HepG2 (cell line): ENCODE measurements around the gene ING5. TPM values are rescaled to one million over a fixed set of nuclear protein-coding genes. Genes with fewer than 3 reads are reported as not detected.

ENCODE experiments used
- ATAC-seq: fragments of 200-7000 bp; cut with Tn5 transposase; 3 replicates; pipeline ENCODE4 v1.9.1; 2020; ENCODE audit warnings: mild to moderate bottlenecking, moderate library complexity
- BruUV-seq: library from RNA; stranded (reverse); fragments of 400-500 nt; replicated peaks from 2 replicates; lab custom pipeline; 2021; lab: Mats Ljungman, UMichigan
- CTCF ChIA-PET: fragments of 300-600 bp; formaldehyde crosslinking; extraction: SDS; loops from one replicate; lab custom pipeline; 2021; ENCODE audit warnings: low total read pairs, inconsistent platforms, low intra/inter-chr PET ratio; lab: Yijun Ruan, JAX
- POLR2A ChIA-PET: fragments of 350-600 bp; sonication (Branson Sonifier 250); formaldehyde crosslinking; loops from one replicate; lab custom pipeline; 2020; ENCODE audit warnings: antibody characterized with exemption, inconsistent platforms; lab: Yijun Ruan, JAX
- DNase-seq: peaks from one replicate; pipeline ENCODE4 v3.0.0-alpha.2; 2015; ENCODE audit warnings: low spot score
- FAIRE-seq: peaks from 3 replicates; lab custom pipeline; 2011; peaks lifted over from hg19 to GRCh38; lab: Jason Lieb, UNC
- H2AFZ ChIP-seq: one replicate; pipeline ENCODE4 v1.6.1; 2011; ENCODE audit warnings: low read length, inconsistent platforms
- H3K27ac ChIP-seq: fragments of 300-600 bp; 3 replicates; pipeline ENCODE4 v1.8.0; 2011; ENCODE audit warnings: mixed run types, mild to moderate bottlenecking, mixed read lengths, low read length, inconsistent platforms; ENCODE audit not compliant: insufficient read depth; ENCODE audit errors: extremely low read length
- H3K27me3 ChIP-seq, 2 experiments: fragments of 200-600 bp in 1 of 2; 2 replicates in 1 of 2; 3 replicates in 1 of 2; pipeline versions ENCODE4 v1.6.0 to v1.8.0; 2011; ENCODE audit warnings: low read length in 2 of 2, mild to moderate bottlenecking in 2 of 2, moderate library complexity in 2 of 2, inconsistent platforms in 1 of 2; ENCODE audit not compliant: insufficient read depth in 2 of 2, control insufficient read depth in 1 of 2
- H3K36me3 ChIP-seq, 2 experiments: fragments of 200-600 bp in 1 of 2; replicated peaks in 1 of 2; 2 replicates in 1 of 2; 3 replicates in 1 of 2; pipeline versions ENCODE4 v1.5.1 to v1.8.0; 2011; ENCODE audit warnings: low read length in 2 of 2, inconsistent platforms in 1 of 2; ENCODE audit not compliant: insufficient read depth in 2 of 2, control insufficient read depth in 1 of 2
- H3K4me1 ChIP-seq: 2 replicates; pipeline ENCODE4 v1.5.1; 2012; ENCODE audit warnings: low read length, inconsistent platforms; ENCODE audit not compliant: insufficient read depth
- H3K4me2 ChIP-seq: 2 replicates; pipeline ENCODE4 v1.6.0; 2011; ENCODE audit warnings: low read depth, low read length, inconsistent platforms
- H3K4me3 ChIP-seq, 3 experiments: fragments of 200-600 bp in 1 of 3; sonication (generic), shearing (Covaris generic) in 1 of 3; replicated peaks in 1 of 3; 2 replicates each; pipeline ENCODE4 v1.5.1; 2011 to 2016; ENCODE audit warnings: low read length in 3 of 3, inconsistent platforms in 2 of 3, low read depth in 2 of 3, mild to moderate bottlenecking in 2 of 3, control low read depth in 1 of 3, mixed read lengths in 1 of 3; ENCODE audit not compliant: insufficient read depth in 1 of 3
- H3K79me2 ChIP-seq: one replicate; pipeline ENCODE4 v1.6.1; 2011; ENCODE audit warnings: low read length, inconsistent platforms; ENCODE audit not compliant: insufficient read depth
- H3K9ac ChIP-seq: 2 replicates; pipeline ENCODE4 v1.6.0; 2011; ENCODE audit warnings: mild to moderate bottlenecking, low read depth, low read length, inconsistent platforms; ENCODE audit not compliant: insufficient read depth
- H3K9me3 ChIP-seq: 2 replicates; pipeline ENCODE4 v1.5.1; 2012; ENCODE audit warnings: mild to moderate bottlenecking, low read length
- H4K20me1 ChIP-seq: 2 replicates; pipeline ENCODE4 v1.6.0; 2011; ENCODE audit warnings: inconsistent platforms, mild to moderate bottlenecking, low read length, moderate library complexity; ENCODE audit not compliant: insufficient read depth
- ETV6 ChIP-seq: sonication (generic); formaldehyde crosslinking; conservative IDR thresholded peaks from 2 replicates; pipeline ENCODE4 v1.4.0; 2020; ENCODE audit warnings: missing genetic modification reagents
- IKZF5 ChIP-seq: IDR thresholded peaks from 2 replicates; pipeline ENCODE4 v1.6.1; 2018; ENCODE audit warnings: missing genetic modification reagents, mild to moderate bottlenecking, missing compliant biosample characterization
- KAT7 ChIP-seq: IDR thresholded peaks from 2 replicates; pipeline ENCODE4 v1.6.1; 2018; ENCODE audit warnings: borderline replicate concordance, missing compliant biosample characterization
- NFATC3 ChIP-seq: sonication (generic); formaldehyde crosslinking; IDR thresholded peaks from 2 replicates; pipeline ENCODE4 v1.5.1; 2020; ENCODE audit warnings: mild to moderate bottlenecking, missing genetic modification reagents
- REPIN1 ChIP-seq: sonication (generic); formaldehyde crosslinking; IDR thresholded peaks from 2 replicates; pipeline ENCODE4 v1.8.0; 2022; ENCODE audit warnings: missing genetic modification reagents, low read depth, mild to moderate bottlenecking, borderline replicate concordance
- TFDP2 ChIP-seq: sonication (generic); formaldehyde crosslinking; IDR thresholded peaks from 2 replicates; pipeline ENCODE4 v1.4.0; 2020; ENCODE audit warnings: missing genetic modification reagents
- ZBTB44 ChIP-seq: sonication (generic); formaldehyde crosslinking; IDR thresholded peaks from 2 replicates; pipeline ENCODE4 v1.4.0; 2020; ENCODE audit warnings: missing genetic modification reagents
- ZMAT5 ChIP-seq: sonication (generic); formaldehyde crosslinking; IDR thresholded peaks from 2 replicates; pipeline ENCODE4 v1.5.0; 2020; ENCODE audit warnings: mild to moderate bottlenecking, low read depth, missing genetic modification reagents, borderline replicate concordance
- ZNF12 ChIP-seq: sonication (generic); formaldehyde crosslinking; IDR thresholded peaks from 2 replicates; pipeline ENCODE4 v1.5.0; 2020; ENCODE audit warnings: missing genetic modification reagents
- ZNF367 ChIP-seq: sonication (generic); formaldehyde crosslinking; IDR thresholded peaks from 2 replicates; pipeline ENCODE4 v1.4.0; 2020; ENCODE audit warnings: missing genetic modification reagents, borderline replicate concordance
- ZNF484 ChIP-seq: sonication (generic); formaldehyde crosslinking; IDR thresholded peaks from 2 replicates; pipeline ENCODE4 v1.5.1; 2020; ENCODE audit warnings: mild to moderate bottlenecking, low read depth, missing genetic modification reagents, borderline replicate concordance
- ZNF780A ChIP-seq: sonication (generic); formaldehyde crosslinking; IDR thresholded peaks from 2 replicates; pipeline ENCODE4 v1.8.0; 2022; ENCODE audit warnings: mild to moderate bottlenecking, missing genetic modification reagents, moderate library complexity
- ZXDC ChIP-seq: sonication (generic); formaldehyde crosslinking; IDR thresholded peaks from 2 replicates; pipeline ENCODE4 v1.5.0; 2020; ENCODE audit warnings: mild to moderate bottlenecking, missing genetic modification reagents
- WGBS: methylation state at CpG from one replicate; pipeline ENCODE4 v1.1.6; 2017; ENCODE audit warnings: low lambda C conversion rate; 5-methylcytosine and 5-hydroxymethylcytosine counted together
- in situ Hi-C: cut with HindIII; loops from 2 replicates; pipeline ENCODE4 v1.10.0; 2017; ENCODE audit warnings: low pct_unique_long_range_greater_than_20kb; ENCODE audit not compliant: extremely low pct_ligation_motif_present
- intact Hi-C: fragments of 100-400 bp; cut with micrococcal nuclease; formaldehyde crosslinking; loops from one replicate; pipeline ENCODE4 v1.10.0; 2022; ENCODE audit not compliant: unreplicated experiment
- polyA plus RNA-seq, 8 experiments: library from polyadenylated mRNA; depleted of rRNA in 3 of 8; stranded (reverse) in 7 of 8; unstranded in 1 of 8; fragments of >200 nt; fragmentation: Illumina TruSeq in 4 of 8; extraction: Trizol in 4 of 8; gene quantifications; 2 replicates each; pipeline versions ENCODE4 v1.2.1 to v1.2.3, GENCODE V29; 2011 to 2016; ENCODE audit warnings: low read depth in 4 of 8, missing spikeins in 1 of 8, mixed read lengths in 1 of 8; ENCODE audit not compliant: insufficient read depth in 1 of 8
- total RNA-seq, 5 experiments: library from RNA; depleted of rRNA; stranded (reverse); fragments of >200 nt; fragmentation: Illumina TruSeq; extraction: Trizol; gene quantifications; 2 replicates each; pipeline ENCODE4 v1.2.3, GENCODE V29; 2016; ENCODE audit warnings: low read depth in 1 of 5

Gene ING5
- total and polyA plus RNA-seq, 2 of the 13 experiments (the other 11 are each of a cell fraction or from before 2014, with no cell fraction given), result 61.9 to 71.9 TPM

GRCh38 chr2:241770936-241771285 lies 69.1 kb downstream of the ING5 start (continued):
- 0 out of 2 replicates have a peak, but pooled peaks have one; percentile 61 for TF ChIP-seq ZXDC (CRISPR knock-in tag)
- TF ChIP-seq ZMAT5 (CRISPR knock-in tag), result 0 out of 2 replicates have a peak, but pooled peaks have one; percentile 57

- Histone ChIP-seq H3K4me1 (peaks cover 65% of the 10 kb centered on the region), H3K9ac (peak overlapping the region; percentile 92), H3K4me2 (peak overlapping the region; percentile 85), H2AFZ (no peak overlapping the region), H3K4me3 (peak overlapping the region; percentile 67 to 82 (median 76)), H3K27me3 (no peaks in the 10 kb centered on the region; a peak in 1 of 5 replicates), H4K20me1 (no peaks in the 10 kb centered on the region), H3K79me2 (peaks cover 24% of the 10 kb centered on the region), H3K27ac (peak overlapping the region; percentile 92), H3K36me3 (no peaks in the 10 kb centered on the region; a peak in 1 of 5 replicates), H3K9me3 (no peaks in the 10 kb centered on the region)
- POLR2A ChIA-PET, result interaction anchor here (0.9 to 8.9 kb wide), 25 partner anchors 7 to 162 kb away, joined by 3 to 218 read pairs (median 5); partner anchors contain the start of genes D2HGDH, DTYMK, ING5 and NEU4
- in situ Hi-C loops (loop anchor here (5.0 kb wide), 1 partner anchor 36 kb away; the partner anchor contains the start of gene NEU4), intact Hi-C loops (loop anchor here (2.0 kb wide), 2 partner anchors 37 to 47 kb away; partner anchors contain the start of gene NEU4)
- CTCF ChIA-PET, result no interaction called here
- ATAC-seq (peak; percentile 8), DNase-seq (peak; percentile 83), FAIRE-seq (no peak)
- WGBS, result under 1% methylated on average over 16 of the region's 38 CpGs
- BruUV-seq, result no TSS peak
- TF ChIP-seq ZNF12 (CRISPR knock-in tag) (peak; percentile 31; the same call in 1 of the 2 replicates), TFDP2 (peak; percentile 92), IKZF5 (CRISPR knock-in tag) (peak; percentile 61), REPIN1 (CRISPR knock-in tag) (peak; percentile 85), NFATC3 (CRISPR knock-in tag) (no peak; the same call in 1 of the 2 replicates), ZNF367 (CRISPR knock-in tag) (0 out of 2 replicates have a peak, but pooled peaks have one; percentile 27), ZNF780A (no peak), ZNF484 (CRISPR knock-in tag) (no peak), ZBTB44 (CRISPR knock-in tag) (peak; percentile 74; the same call in 1 of the 2 replicates), KAT7 (CRISPR knock-in tag) (no peak), ETV6 (peak; percentile 66; the same call in 1 of the 2 replicates)
These were observed 69.6 kb downstream of the ING5 start for GRCh38 chr2:241771286-241772062.
